Measurements from ENCODE around the gene SERPINB4.

DNA sequence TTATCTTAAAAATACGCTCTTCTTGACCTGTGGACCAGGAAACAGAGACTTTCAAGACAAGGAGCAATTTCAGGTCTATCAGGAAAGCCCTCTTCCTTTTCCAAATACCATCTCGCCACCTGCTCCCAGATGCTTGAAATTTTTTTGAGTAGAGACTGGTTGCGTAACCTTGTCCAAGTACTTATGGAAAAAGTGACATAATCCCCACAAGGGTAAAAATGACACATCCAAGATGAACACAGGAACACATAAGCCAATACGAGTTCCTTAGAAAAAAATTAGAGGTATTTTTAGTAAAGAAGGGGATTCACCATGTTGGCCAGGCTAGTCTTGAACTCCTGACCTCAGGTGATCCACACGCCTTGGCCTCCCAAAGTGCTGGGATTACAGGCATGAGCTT lies 55.1 kb downstream of the SERPINB4 start:
- TF ChIP-seq, protein P1, sequence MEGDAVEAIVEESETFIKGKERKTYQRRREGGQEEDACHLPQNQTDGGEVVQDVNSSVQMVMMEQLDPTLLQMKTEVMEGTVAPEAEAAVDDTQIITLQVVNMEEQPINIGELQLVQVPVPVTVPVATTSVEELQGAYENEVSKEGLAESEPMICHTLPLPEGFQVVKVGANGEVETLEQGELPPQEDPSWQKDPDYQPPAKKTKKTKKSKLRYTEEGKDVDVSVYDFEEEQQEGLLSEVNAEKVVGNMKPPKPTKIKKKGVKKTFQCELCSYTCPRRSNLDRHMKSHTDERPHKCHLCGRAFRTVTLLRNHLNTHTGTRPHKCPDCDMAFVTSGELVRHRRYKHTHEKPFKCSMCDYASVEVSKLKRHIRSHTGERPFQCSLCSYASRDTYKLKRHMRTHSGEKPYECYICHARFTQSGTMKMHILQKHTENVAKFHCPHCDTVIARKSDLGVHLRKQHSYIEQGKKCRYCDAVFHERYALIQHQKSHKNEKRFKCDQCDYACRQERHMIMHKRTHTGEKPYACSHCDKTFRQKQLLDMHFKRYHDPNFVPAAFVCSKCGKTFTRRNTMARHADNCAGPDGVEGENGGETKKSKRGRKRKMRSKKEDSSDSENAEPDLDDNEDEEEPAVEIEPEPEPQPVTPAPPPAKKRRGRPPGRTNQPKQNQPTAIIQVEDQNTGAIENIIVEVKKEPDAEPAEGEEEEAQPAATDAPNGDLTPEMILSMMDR (IDR thresholded peaks at IDR 0.05), result no peak
- TF ChIP-seq POLR2AphosphoS5 (IDR thresholded peaks at IDR 0.05), result no peak
- no peak for TF ChIP-seq EP300 (IDR thresholded peaks at IDR 0.05)
- TF ChIP-seq POLR2A (IDR thresholded peaks at IDR 0.05), result no peak

All from suprapubic skin (tissue), 4 donors.